ENCODE data around the gene CEP85L.
A peak's percentile ranks its signal among the peaks of the same experiment; 100 is the strongest.

Gene CEP85L

GRCh38 chr6:118554698-118555097 is 96.7 kb downstream of the CEP85L start:
- no peak overlapping the region for H3K27ac Mint-ChIP-seq (ENCODE audit: low read depth)
- H3K27me3 Mint-ChIP-seq, result no peaks in the 10 kb centered on the region
- ATAC-seq (replicated peaks; ENCODE audit: extremely low read depth, poor library complexity, severe bottlenecking) (no peak), DNase-seq (ENCODE audit: low spot score in 2 of 2) (no peak)
- H3K9me3 Mint-ChIP-seq, result no peaks in the 10 kb centered on the region
- peaks cover 31% of the 10 kb centered on the region for H3K4me1 Mint-ChIP-seq
- H3K4me3 Mint-ChIP-seq, result no peak overlapping the region
- H3K36me3 Mint-ChIP-seq (ENCODE audit: insufficient read depth), result peaks cover 14% of the 10 kb centered on the region

DNA sequence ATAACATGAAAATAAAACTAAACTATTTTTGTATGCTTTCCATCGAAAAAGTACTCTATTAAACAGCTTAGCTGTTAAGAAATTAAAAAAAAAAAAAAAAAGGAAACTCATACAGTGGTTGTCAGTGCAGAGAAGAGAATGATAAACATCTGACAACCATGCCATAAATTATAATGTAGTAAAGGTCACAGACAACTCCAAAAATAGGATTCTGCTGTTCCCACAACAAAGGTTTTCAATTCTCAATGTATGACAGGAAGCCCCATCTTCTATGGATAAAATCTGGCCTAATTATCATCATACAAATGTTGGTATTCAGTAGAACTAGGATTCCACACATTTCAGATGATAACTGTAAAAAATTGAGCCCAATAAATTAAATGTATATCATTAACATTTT is 98.3 kb downstream of the CEP85L start:
- no peak for ATAC-seq (replicated peaks; ENCODE audit: extremely low read depth, poor library complexity, severe bottlenecking)
- Mint-ChIP-seq H3K27ac (ENCODE audit: low read depth) (no peak overlapping the region), H3K27me3 (no peaks in the 10 kb centered on the region), H3K4me3 (no peak overlapping the region), H3K9me3 (no peaks in the 10 kb centered on the region), H3K4me1 (peaks cover 24% of the 10 kb centered on the region), H3K36me3 (ENCODE audit: insufficient read depth) (peaks cover 5% of the 10 kb centered on the region)
- no peak for DNase-seq (ENCODE audit: low spot score in 2 of 2)

DNA sequence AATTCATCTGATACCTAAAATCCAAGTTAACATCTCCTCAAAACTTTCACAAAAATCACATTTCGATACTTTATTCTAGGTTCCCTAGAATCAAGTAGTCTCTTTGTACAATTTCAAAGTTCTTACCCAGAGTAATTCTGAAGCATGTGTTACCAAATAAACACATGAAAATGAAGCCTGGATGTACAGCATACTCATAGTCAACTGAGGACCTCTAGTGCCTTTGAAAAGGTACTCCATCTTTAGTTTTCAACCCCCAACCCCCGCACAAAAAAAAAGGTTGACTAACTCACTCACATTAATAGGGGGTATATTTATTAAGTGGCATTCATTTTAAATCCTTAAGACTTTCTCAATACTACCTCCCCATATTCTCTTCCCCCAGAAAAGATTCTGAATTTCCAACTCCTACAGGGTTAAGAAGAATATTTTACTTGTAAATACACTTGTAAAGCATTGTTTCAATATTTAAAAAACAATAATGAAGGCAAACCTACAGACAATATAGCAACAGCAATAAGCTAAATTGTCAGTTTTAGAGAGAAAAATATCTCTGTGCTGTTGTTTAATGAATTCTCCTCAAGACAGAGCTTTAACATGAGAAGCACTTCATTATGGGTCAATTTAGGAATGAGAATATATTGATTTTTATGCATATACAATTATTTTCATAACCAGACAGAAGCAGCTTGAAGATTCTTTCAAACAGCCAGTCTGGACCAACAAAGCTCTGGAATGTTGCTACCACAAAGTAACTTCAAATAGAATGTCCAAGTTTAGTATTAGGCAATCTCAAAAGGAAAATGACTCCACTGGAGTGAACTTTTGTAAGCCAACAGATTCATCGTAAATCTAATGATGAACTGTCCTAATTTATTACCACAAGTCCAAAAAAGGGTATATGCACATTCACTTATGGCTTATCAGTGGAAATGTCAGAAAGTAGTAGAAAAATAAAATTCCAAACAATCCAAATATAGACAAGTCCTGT is 100.0 kb downstream of the CEP85L start:
- Mint-ChIP-seq H3K27ac (ENCODE audit: low read depth) (no peak overlapping the region), H3K36me3 (ENCODE audit: insufficient read depth) (peaks cover 5% of the 10 kb centered on the region), H3K27me3 (no peaks in the 10 kb centered on the region), H3K9me3 (no peaks in the 10 kb centered on the region), H3K4me3 (no peak overlapping the region), H3K4me1 (peaks cover 19% of the 10 kb centered on the region)
- ATAC-seq (replicated peaks; ENCODE audit: extremely low read depth, poor library complexity, severe bottlenecking) (peak; percentile 65), DNase-seq (ENCODE audit: low spot score in 2 of 2) (no peak)

DNA sequence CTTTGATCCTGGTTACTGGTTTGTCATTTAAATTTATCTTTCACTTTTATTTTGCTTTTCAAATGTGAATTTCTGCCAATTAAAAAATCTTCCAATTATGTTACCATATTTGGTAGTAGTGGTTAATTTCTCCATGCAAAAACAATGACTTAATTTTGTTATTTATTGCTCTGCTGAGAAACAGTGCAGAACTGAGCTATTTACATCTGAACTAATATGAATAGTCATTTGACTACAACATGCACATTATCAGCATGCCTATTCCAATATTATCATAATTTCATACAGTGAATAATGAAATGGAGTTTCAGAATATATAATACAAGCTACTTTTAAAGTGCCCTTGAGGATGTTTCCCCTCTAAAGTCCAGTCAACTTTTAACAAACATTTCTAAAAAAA is 102.8 kb downstream of the CEP85L start:
- Mint-ChIP-seq H3K27ac (ENCODE audit: low read depth) (no peak overlapping the region), H3K4me1 (peaks cover 36% of the 10 kb centered on the region), H3K9me3 (no peaks in the 10 kb centered on the region), H3K27me3 (no peaks in the 10 kb centered on the region), H3K36me3 (ENCODE audit: insufficient read depth) (peaks cover 4% of the 10 kb centered on the region), H3K4me3 (no peak overlapping the region)
- DNase-seq (ENCODE audit: low spot score in 2 of 2) (no peak), ATAC-seq (replicated peaks; ENCODE audit: extremely low read depth, poor library complexity, severe bottlenecking) (no peak)

DNA sequence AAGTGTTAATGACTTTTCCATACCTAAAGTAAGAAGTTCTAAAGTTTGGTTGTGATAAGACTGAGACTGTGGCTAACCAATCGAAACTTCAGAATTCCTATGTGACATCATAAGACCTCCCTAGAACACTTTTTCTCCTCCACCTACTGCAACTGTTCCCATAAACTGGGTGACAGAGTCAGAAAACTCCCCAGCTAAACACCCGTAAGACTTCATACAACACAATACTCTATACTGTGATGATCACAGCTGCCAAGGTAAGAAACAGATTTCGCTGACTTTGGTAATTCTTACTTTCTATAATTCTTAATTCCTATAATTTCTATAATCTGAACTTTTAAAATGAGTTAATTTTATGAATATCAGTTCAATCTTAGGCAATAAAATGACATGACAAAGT is 103.3 kb downstream of the CEP85L start, which contains the start of gene PLN:
Gene PLN (plus strand): TSS at position 161 of the 400 bp plus-strand sequence. CDS start 10,626 bp downstream, outside the sequence.
- Mint-ChIP-seq H3K9me3 (no peaks in the 10 kb centered on the region), H3K27me3 (no peaks in the 10 kb centered on the region), H3K36me3 (ENCODE audit: insufficient read depth) (peaks cover 4% of the 10 kb centered on the region), H3K4me3 (no peak within 1 kb of the TSS), H3K27ac (ENCODE audit: low read depth) (no peak within 1 kb of the TSS), H3K4me1 (peaks cover 39% of the 10 kb centered on the region)
- DNase-seq (ENCODE audit: low spot score in 2 of 2) (no peak), ATAC-seq (replicated peaks; ENCODE audit: extremely low read depth, poor library complexity, severe bottlenecking) (no peak)

DNA sequence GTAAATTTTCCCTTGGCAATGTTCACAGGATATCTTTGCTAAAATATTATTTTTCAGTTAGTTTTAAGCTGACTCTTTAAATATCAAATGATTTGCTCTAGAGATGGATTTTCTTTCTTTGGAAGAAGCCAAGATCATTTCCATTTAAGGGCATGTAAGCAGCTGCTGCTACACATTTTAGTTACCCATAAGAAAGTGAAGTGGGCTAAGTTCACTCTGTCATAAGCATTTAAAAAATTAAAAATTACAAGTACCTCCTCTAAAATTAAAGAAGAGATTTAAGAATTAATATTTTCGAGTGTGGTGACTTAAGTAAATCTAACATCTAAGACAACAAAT is 104.5 kb downstream of the CEP85L start:
- no peaks in the 10 kb centered on the region for H3K9me3 Mint-ChIP-seq
- peaks cover 4% of the 10 kb centered on the region for H3K36me3 Mint-ChIP-seq (ENCODE audit: insufficient read depth)
- DNase-seq (ENCODE audit: low spot score in 2 of 2) (no peak), ATAC-seq (replicated peaks; ENCODE audit: extremely low read depth, poor library complexity, severe bottlenecking) (no peak)
- H3K4me1 Mint-ChIP-seq, result peaks cover 39% of the 10 kb centered on the region
- H3K27ac Mint-ChIP-seq (ENCODE audit: low read depth), result no peak overlapping the region
- no peaks in the 10 kb centered on the region for H3K27me3 Mint-ChIP-seq
- no peak overlapping the region for H3K4me3 Mint-ChIP-seq

- Mint-ChIP-seq H3K27ac (ENCODE audit: low read depth) (peak overlapping the region; percentile 38), H3K27me3 (no peaks in the 10 kb centered on the region), H3K9me3 (no peaks in the 10 kb centered on the region), H3K4me1 (peaks cover 39% of the 10 kb centered on the region), H3K36me3 (ENCODE audit: insufficient read depth) (peaks cover 4% of the 10 kb centered on the region), H3K4me3 (no peak overlapping the region)
- ATAC-seq (replicated peaks; ENCODE audit: extremely low read depth, poor library complexity, severe bottlenecking), result no peak
- DNase-seq (ENCODE audit: low spot score in 2 of 2), result no peak
Measured at GRCh38 chr6:118546164-118546879, 105.1 kb downstream of the CEP85L start.

GRCh38 chr6:118544105-118544504 is 107.3 kb downstream of the CEP85L start:
- peaks cover 2% of the 10 kb centered on the region for H3K36me3 Mint-ChIP-seq (ENCODE audit: insufficient read depth)
- no peaks in the 10 kb centered on the region for H3K9me3 Mint-ChIP-seq
- ATAC-seq (replicated peaks; ENCODE audit: extremely low read depth, poor library complexity, severe bottlenecking) (no peak), DNase-seq (ENCODE audit: low spot score in 2 of 2) (no peak)
- H3K4me1 Mint-ChIP-seq, result peaks cover 32% of the 10 kb centered on the region
- no peak overlapping the region for H3K4me3 Mint-ChIP-seq
- H3K27me3 Mint-ChIP-seq, result no peaks in the 10 kb centered on the region
- no peak overlapping the region for H3K27ac Mint-ChIP-seq (ENCODE audit: low read depth)

DNA sequence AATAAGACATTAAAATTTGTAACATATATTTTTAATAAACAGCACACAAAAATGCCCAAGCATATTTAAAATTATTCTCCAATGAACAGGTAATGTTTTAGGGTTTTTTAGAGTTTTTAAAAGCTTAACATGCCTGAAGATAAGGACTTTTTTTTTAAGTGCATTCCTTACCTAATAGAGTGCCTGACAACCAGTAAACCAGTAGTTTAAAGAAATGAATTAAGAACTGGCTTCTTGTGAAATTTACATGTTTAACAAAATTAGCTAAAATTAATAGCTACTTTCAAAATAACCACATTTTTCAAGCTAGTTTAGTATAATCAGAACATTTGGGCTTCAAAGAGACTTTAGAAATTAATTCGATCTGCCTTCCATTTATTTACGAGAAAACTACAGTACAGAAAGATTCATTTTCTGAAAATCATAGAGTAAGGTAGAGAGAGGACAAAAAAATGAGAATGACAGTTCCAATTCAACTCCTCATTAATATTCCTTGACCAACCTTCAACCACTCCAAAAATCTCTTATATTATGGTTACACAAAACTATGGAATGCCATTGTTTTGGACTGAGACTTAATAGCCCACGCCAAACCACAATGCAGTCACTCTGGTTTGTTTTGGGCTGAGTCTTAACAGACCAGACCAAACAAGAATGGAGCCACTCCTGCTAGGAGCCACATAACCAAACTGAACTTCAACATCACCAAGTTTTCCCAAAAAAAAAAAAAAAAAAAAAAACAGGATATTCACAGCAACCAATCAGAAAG is 109.0 kb downstream of the CEP85L start:
- no peak overlapping the region for H3K27ac Mint-ChIP-seq (ENCODE audit: low read depth)
- no peak for ATAC-seq (replicated peaks; ENCODE audit: extremely low read depth, poor library complexity, severe bottlenecking)
- no peaks in the 10 kb centered on the region for H3K27me3 Mint-ChIP-seq
- H3K4me1 Mint-ChIP-seq, result peaks cover 32% of the 10 kb centered on the region
- no peaks in the 10 kb centered on the region for H3K36me3 Mint-ChIP-seq (ENCODE audit: insufficient read depth)
- no peak for DNase-seq (ENCODE audit: low spot score in 2 of 2)
- no peak overlapping the region for H3K4me3 Mint-ChIP-seq
- H3K9me3 Mint-ChIP-seq, result no peaks in the 10 kb centered on the region

GRCh38 chr6:118537574-118537973 is 113.8 kb downstream of the CEP85L start:
- no peak overlapping the region for H3K4me3 Mint-ChIP-seq
- no peaks in the 10 kb centered on the region for H3K9me3 Mint-ChIP-seq
- no peak for DNase-seq (ENCODE audit: low spot score in 2 of 2)

GRCh38 chr6:118536478-118536877 is 114.9 kb downstream of the CEP85L start:
- peaks cover 3% of the 10 kb centered on the region for H3K36me3 Mint-ChIP-seq (ENCODE audit: insufficient read depth)
- H3K27me3 Mint-ChIP-seq, result no peaks in the 10 kb centered on the region
- ATAC-seq (replicated peaks; ENCODE audit: extremely low read depth, poor library complexity, severe bottlenecking) (no peak), DNase-seq (ENCODE audit: low spot score in 2 of 2) (no peak)
- H3K4me1 Mint-ChIP-seq, result peaks cover 41% of the 10 kb centered on the region
- no peak overlapping the region for H3K4me3 Mint-ChIP-seq
- H3K9me3 Mint-ChIP-seq, result no peaks in the 10 kb centered on the region
- no peak overlapping the region for H3K27ac Mint-ChIP-seq (ENCODE audit: low read depth)

More at GRCh38 chr6:118537574-118537973, 113.8 kb downstream of the CEP85L start:
- peaks cover 3% of the 10 kb centered on the region for H3K36me3 Mint-ChIP-seq (ENCODE audit: insufficient read depth)
- H3K27me3 Mint-ChIP-seq, result no peaks in the 10 kb centered on the region
- ATAC-seq (replicated peaks; ENCODE audit: extremely low read depth, poor library complexity, severe bottlenecking), result no peak
- no peak overlapping the region for H3K27ac Mint-ChIP-seq (ENCODE audit: low read depth)
- H3K4me1 Mint-ChIP-seq, result peaks cover 30% of the 10 kb centered on the region

DNA sequence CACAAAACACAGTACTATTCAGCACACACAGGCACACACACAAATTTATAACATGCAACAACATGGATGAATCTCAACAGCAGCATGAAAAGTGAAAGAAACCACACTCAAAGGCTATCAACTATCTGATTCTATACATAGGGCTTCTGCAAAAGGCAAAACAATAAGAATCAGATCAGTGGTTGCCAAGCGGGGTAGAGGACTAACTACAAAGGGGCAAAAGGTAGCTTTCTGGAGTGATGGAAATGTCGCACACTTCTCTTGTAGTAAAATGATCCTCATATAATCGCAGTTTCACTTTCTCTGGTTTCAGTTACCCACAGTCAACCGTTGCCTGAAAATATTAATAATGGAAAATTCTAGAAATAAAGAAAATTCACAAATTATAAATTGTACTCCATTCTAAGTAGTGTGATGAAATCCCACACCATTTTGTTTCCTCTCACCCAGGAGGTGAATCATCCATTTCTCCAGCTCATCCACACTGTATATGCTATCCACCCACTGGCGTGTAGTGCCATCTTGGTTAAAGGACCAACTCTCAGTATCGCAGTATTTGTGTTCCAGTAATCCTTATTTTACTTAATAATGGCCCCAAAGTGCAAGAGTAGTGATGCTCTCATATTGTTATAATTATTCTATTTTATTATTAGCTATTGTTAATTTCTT is 116.1 kb downstream of the CEP85L start:
- peaks cover 52% of the 10 kb centered on the region for H3K4me1 Mint-ChIP-seq
- H3K27me3 Mint-ChIP-seq, result no peaks in the 10 kb centered on the region
- ATAC-seq (replicated peaks; ENCODE audit: extremely low read depth, poor library complexity, severe bottlenecking) (no peak), DNase-seq (ENCODE audit: low spot score in 2 of 2) (no peak)
- no peaks in the 10 kb centered on the region for H3K9me3 Mint-ChIP-seq
- peaks cover 4% of the 10 kb centered on the region for H3K36me3 Mint-ChIP-seq (ENCODE audit: insufficient read depth)
- no peak overlapping the region for H3K4me3 Mint-ChIP-seq
- no peak overlapping the region for H3K27ac Mint-ChIP-seq (ENCODE audit: low read depth)
